Central memory CD8-positive, alpha-beta T cell (primary cell): Measurements from ENCODE around the gene NELL1.

Experiments
- ATAC-seq: fragments of 150-1000 bp; cut with Tn5 transposase; replicated peaks from 2 replicates; pipeline ENCODE4 v1.10.0; 2022; ENCODE audit warnings: mild to moderate bottlenecking, moderate FRiP score, moderate number of reproducible peaks; ENCODE audit not compliant: poor library complexity, severe bottlenecking; ENCODE audit errors: extremely low read depth
- DNase-seq, 2 donors: peaks; one replicate each; pipeline ENCODE4 v3.0.0; 2021; ENCODE audit warnings: low spot score in 2 of 2
- H3K27ac Mint-ChIP-seq: one replicate; pipeline ENCODE4 v1.8.0; 2022; ENCODE audit warnings: low read depth, mild to moderate bottlenecking, moderate library complexity, mixed read lengths
- H3K27me3 Mint-ChIP-seq: one replicate; pipeline ENCODE4 v1.8.0; 2022; ENCODE audit warnings: mixed read lengths
- H3K36me3 Mint-ChIP-seq: one replicate; pipeline ENCODE4 v1.8.0; 2022; ENCODE audit warnings: mild to moderate bottlenecking, moderate library complexity, mixed read lengths; ENCODE audit not compliant: insufficient read depth
- H3K4me1 Mint-ChIP-seq: one replicate; pipeline ENCODE4 v1.8.0; 2022; ENCODE audit warnings: mixed read lengths
- H3K4me3 Mint-ChIP-seq: one replicate; pipeline ENCODE4 v1.8.0; 2022; ENCODE audit warnings: mild to moderate bottlenecking, moderate library complexity, mixed read lengths
- H3K9me3 Mint-ChIP-seq: one replicate; pipeline ENCODE4 v1.8.0; 2022; ENCODE audit warnings: mixed read lengths

NELL1 gene

DNA sequence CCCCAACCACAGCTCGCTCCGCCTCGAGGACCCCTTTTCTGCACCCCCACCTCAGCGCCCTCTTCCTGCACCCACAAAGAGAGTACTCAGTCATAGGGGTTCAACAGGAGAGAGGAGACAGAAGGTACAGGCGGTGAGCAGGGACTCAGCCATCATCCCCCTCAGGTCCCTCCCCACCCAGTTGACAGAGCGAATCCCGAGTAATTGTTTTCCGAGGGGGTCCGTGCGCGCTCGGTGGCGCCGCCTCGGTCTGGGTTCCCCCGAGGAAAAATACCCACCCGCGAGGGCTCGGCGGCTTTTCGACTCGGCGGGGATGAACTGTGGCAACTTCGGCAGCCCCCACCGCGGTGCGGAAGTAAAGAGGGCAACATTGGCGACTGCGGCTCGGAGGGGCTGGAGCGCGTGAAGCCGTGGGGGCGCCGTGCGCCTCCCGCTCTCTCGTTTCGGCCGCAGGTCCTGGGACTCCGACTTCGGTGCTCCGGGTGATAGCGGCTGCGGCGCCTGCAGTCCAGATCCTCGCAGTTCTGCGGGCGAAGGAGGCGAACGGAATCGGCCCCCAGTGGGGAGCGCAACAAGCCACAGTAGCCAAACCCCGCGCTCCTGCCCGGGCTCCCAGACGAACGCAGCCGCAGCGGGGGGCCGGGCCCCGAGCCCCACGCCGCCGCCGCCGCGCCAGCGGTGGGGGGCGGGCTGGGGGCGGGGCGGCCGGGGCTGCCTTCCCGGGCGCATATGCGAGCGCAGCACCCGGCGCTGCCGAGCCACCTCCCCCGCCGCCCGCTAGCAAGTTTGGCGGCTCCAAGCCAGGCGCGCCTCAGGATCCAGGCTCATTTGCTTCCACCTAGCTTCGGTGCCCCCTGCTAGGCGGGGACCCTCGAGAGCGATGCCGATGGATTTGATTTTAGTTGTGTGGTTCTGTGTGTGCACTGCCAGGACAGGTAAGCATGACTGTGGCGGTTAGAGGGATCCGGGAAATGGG is at the start of gene NELL1:
Gene NELL1, plus strand, starts transcription at position 743 of the 976 bp plus-strand sequence.
- Mint-ChIP-seq H3K27me3 (peaks cover 88% of the 10 kb centered on the region), H3K27ac (no peak within 1 kb of the TSS), H3K4me3 (peak within 1 kb of the TSS; percentile 23), H3K36me3 (no peaks in the 10 kb centered on the region), H3K4me1 (peaks cover 12% of the 10 kb centered on the region), H3K9me3 (no peaks in the 10 kb centered on the region)
- no peak for DNase-seq
- no peak for ATAC-seq

DNA sequence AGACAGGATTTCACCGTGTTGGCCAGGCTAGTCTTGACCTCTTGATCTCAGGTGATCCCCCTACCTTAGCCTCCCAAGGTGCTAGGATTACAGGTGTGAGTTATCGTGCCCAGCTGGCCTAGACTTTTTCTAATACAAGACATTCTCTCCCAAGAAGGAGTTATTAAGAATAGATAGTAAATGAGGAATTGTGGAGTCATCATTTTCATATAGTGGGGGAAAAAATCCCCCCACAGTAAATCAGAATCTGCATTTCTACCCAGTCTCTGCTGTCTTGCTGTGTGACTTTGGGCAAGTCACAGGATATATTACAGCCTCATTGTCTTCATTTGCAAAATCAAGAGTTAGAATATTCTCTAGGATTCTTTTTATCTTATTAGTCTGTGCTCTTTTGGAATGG is 48.4 kb upstream of the NELL1 start:
- Mint-ChIP-seq H3K27ac (no peak overlapping the region), H3K36me3 (no peaks in the 10 kb centered on the region), H3K9me3 (no peaks in the 10 kb centered on the region), H3K27me3 (peaks cover 60% of the 10 kb centered on the region), H3K4me1 (no peaks in the 10 kb centered on the region), H3K4me3 (no peak overlapping the region)
- no peak for ATAC-seq
- no peak for DNase-seq

DNA sequence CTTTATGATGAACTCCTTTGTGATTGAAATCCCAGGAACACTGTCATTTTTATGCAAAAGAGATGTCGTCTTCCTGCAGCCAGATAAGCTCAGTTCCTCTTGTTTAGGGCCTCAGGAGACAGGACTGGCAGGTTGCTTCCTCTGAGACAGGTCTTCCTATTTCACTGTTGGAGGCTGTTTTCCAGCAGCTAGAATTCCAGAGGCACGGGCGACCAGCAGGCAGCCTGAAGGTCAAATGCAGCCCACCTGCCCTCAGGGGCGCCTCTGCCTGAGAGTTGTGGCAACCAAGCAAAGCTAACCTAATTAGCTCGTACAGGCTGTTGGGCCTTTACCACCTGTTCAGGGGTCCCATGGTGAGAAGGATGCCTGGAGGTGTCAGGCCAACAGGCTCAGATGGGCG is 47.7 kb upstream of the NELL1 start:
- Mint-ChIP-seq H3K4me1 (no peaks in the 10 kb centered on the region), H3K4me3 (no peak overlapping the region), H3K9me3 (no peaks in the 10 kb centered on the region), H3K27me3 (peaks cover 60% of the 10 kb centered on the region), H3K27ac (no peak overlapping the region), H3K36me3 (no peaks in the 10 kb centered on the region)
- ATAC-seq: no peak
- no peak for DNase-seq

DNA sequence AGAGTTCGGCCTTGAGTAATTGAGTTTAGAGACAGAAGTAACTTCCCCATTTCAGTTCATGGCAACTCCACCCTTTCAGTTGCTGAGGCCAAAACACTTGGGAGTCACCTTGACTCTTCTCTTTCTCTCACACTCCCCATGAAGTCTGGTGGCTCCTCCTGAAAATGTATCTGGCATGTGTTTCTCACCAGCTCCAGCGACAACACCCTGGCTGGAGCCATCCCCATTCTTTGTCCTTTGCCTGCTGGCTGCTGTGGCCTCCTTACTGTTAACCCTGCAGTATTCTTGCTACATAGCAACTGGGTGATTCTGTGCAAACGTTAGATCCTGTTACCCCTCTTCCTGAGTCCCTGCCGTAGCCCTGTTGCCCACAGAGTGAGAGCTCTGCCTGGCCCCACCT is 46.1 kb upstream of the NELL1 start:
- Mint-ChIP-seq H3K4me1 (no peaks in the 10 kb centered on the region), H3K27ac (no peak overlapping the region), H3K9me3 (no peaks in the 10 kb centered on the region), H3K4me3 (no peak overlapping the region), H3K36me3 (no peaks in the 10 kb centered on the region), H3K27me3 (peaks cover 61% of the 10 kb centered on the region)
- DNase-seq (no peak), ATAC-seq (no peak)

DNA sequence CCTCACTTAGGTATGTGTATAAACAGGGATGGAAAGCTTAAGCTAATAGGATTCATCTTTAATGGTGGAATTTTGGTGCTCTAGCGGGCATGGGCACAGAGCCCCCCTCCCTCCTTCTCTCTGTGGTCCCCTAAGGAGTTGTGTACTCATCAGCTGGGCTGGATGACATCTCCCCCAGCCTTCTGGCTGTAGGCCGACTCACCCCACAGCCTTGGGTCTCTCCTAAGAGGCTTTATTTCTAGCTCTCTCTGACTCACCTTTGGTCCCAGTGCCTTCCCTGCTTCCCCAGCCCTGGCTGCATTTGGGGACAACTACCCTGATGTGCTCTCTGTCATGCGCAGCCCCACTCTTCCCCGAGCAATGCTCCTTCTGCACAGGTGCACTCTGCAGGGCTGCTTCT is 43.1 kb upstream of the NELL1 start:
- Mint-ChIP-seq H3K9me3 (no peaks in the 10 kb centered on the region), H3K27me3 (peaks cover 52% of the 10 kb centered on the region), H3K4me3 (no peak overlapping the region), H3K4me1 (no peaks in the 10 kb centered on the region), H3K27ac (no peak overlapping the region), H3K36me3 (no peaks in the 10 kb centered on the region)
- ATAC-seq: no peak
- DNase-seq: no peak

DNA sequence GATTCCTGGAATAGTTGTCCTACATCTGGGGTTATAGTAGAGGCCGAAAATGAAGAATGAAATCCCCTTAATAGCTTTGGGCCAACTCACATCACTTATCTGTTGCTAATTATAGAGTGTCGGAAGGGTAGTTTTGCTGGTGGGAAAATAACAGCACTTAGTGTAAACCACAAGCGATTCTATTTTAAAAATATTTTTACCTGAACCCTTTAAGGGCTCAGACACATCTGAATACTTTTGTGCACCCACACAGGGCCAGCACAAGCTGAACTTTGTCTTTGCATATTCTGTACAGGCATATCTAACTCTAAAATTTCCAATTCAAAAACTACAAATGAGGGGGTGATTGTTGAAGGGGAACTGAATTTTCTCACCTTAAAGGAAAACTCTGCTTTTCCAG is 42.4 kb upstream of the NELL1 start:
- ATAC-seq (no peak), DNase-seq (no peak)
- H3K27me3 Mint-ChIP-seq: peaks cover 52% of the 10 kb centered on the region
- H3K36me3 Mint-ChIP-seq: no peaks in the 10 kb centered on the region
- no peak overlapping the region for H3K27ac Mint-ChIP-seq
- H3K4me3 Mint-ChIP-seq: no peak overlapping the region
- no peaks in the 10 kb centered on the region for H3K9me3 Mint-ChIP-seq
- H3K4me1 Mint-ChIP-seq: no peaks in the 10 kb centered on the region

DNA sequence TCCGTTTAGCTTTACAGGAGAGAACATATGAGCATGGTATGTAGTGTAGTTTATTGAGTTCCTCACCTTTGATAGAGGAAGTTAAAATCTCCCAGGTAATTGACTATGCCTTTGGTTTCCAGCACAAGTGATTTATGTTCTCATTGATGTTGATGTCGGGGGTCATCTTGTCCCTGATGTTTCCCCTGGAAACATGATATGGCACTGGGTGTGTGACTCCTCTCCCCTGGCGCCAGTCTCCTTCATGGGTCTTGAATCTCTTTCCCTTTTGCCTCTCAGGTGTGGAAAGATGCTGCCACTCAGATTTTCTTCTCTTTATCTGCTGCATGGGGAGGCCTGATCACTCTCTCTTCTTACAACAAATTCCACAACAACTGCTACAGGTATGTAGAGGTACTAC is 41.7 kb upstream of the NELL1 start:
- ATAC-seq: no peak
- peaks cover 49% of the 10 kb centered on the region for H3K27me3 Mint-ChIP-seq
- H3K4me3 Mint-ChIP-seq: no peak overlapping the region
- DNase-seq: no peak
- no peaks in the 10 kb centered on the region for H3K4me1 Mint-ChIP-seq
- no peaks in the 10 kb centered on the region for H3K36me3 Mint-ChIP-seq
- H3K27ac Mint-ChIP-seq: no peak overlapping the region
- H3K9me3 Mint-ChIP-seq: no peaks in the 10 kb centered on the region

DNA sequence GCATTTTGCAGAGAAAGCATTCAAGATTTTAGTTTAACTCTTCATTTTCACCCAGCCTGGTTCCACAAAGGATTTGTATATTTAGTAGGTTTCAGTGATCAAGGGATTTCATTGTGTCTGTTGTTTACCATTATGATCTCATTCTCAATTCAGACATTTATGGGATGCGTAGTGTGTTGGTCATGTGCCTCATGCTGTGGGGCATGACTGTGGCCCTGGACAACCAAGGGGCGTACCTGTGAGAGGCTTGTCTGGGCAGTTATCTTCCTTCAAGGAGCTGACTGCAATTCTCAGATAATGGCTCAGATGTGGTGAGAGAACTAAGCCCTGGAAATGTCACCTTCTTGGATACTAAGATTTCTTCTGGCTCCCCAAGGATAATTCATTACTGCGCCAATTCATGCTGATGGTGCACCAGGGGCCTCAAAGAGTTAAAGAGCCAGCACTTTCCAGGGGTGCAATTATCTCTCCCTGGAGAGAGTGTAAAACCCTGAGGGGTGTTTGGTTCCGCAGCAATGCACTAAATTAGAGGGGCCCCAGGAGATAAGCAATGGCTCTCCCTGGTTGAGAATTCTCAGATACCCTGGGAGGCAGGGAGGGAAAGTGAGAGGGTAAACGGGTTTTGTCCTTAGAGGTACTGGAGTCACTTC is 37.7 kb upstream of the NELL1 start:
- Mint-ChIP-seq H3K4me3 (no peak overlapping the region), H3K27me3 (peaks cover 12% of the 10 kb centered on the region), H3K27ac (no peak overlapping the region), H3K36me3 (no peaks in the 10 kb centered on the region), H3K9me3 (no peaks in the 10 kb centered on the region), H3K4me1 (no peaks in the 10 kb centered on the region)
- no peak for DNase-seq
- ATAC-seq: no peak

DNA sequence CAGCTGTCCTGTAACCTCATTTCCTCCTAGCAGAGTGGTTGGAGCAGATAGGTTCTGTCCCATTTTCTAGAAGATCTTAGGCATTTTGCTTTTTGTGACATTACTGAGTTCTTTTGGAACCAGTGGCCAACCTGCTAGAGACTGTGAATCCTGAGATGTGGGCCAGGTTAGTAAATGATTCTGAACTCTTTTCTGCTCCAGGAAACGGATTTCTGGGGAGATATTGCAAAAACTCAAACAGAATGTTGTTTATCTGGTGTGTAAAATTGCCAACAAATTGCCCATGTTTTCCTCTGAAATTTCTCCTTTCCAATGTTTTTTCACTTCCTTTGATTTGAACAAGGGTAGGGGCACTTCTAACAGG is 37.2 kb upstream of the NELL1 start:
- Mint-ChIP-seq H3K4me3 (no peak overlapping the region), H3K4me1 (no peaks in the 10 kb centered on the region), H3K27ac (no peak overlapping the region), H3K27me3 (peaks cover 7% of the 10 kb centered on the region), H3K9me3 (no peaks in the 10 kb centered on the region), H3K36me3 (no peaks in the 10 kb centered on the region)
- DNase-seq (no peak), ATAC-seq (no peak)

DNA sequence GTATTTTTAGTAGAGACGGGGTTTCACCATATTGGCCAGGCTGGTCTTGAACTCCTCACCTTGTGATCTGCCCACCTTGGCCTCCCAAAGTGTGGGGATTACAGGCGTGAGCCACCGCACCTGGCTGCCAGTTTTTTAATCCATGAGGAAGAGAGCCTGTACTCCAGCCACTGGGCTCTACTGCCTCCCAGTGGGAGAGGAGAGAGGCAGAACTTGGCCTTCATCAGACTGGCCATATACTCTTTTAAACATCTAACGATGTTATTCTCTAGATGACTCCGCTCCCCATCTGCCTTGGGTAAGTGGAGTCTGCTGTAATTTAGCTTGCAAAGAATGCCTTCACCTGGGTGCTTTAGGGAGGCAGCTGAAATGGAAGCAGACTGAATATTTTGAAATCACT is 35.3 kb upstream of the NELL1 start:
- Mint-ChIP-seq H3K9me3 (no peaks in the 10 kb centered on the region), H3K4me3 (no peak overlapping the region), H3K36me3 (no peaks in the 10 kb centered on the region), H3K27me3 (peaks cover 15% of the 10 kb centered on the region), H3K4me1 (no peaks in the 10 kb centered on the region), H3K27ac (no peak overlapping the region)
- ATAC-seq: no peak
- DNase-seq: no peak

DNA sequence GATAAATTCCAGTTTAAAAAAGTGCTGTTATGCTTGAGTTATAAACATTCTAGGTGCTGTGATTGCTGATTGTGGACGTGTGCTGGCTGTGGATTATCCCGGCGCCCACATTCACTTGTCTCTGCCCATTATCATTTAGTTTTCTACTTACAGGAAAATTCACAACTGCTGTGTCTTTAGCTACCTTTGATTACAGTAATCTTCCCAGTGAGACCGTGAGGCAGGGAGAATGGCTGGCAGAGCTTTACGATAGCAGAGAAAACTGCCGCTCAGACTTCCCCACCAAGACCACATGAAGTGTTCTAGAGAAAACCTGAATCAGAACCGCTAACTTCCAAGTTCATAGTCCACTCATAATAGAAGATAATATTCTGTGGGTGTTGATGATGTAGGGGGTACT is 34.6 kb upstream of the NELL1 start:
- Mint-ChIP-seq H3K9me3 (no peaks in the 10 kb centered on the region), H3K4me3 (no peak overlapping the region), H3K27me3 (peaks cover 15% of the 10 kb centered on the region), H3K27ac (no peak overlapping the region), H3K36me3 (no peaks in the 10 kb centered on the region), H3K4me1 (no peaks in the 10 kb centered on the region)
- no peak for DNase-seq
- ATAC-seq: no peak

DNA sequence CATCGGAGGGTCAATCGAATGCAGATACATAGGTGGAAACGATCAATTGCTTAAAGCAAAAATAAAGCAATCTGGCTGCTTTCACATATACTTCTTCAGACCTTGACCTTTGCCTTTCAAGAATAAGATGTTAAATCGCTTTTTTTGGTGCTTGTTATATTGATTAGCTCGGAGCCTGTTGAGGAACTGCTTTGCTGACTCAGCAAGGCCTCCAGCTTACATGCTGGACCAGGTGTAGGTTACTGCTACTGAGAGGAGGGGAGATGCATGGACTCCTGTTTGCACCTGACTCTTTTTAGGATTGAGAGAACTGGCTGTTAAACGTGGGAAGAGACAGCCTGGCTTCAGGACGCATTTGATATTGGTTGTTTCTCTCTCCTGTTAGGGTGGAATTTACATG is 31.3 kb upstream of the NELL1 start:
- no peak overlapping the region for H3K4me3 Mint-ChIP-seq
- H3K9me3 Mint-ChIP-seq: no peaks in the 10 kb centered on the region
- H3K36me3 Mint-ChIP-seq: no peaks in the 10 kb centered on the region
- H3K4me1 Mint-ChIP-seq: no peaks in the 10 kb centered on the region
- no peak for ATAC-seq
- H3K27ac Mint-ChIP-seq: no peak overlapping the region
- no peak for DNase-seq
- peaks cover 24% of the 10 kb centered on the region for H3K27me3 Mint-ChIP-seq

DNA sequence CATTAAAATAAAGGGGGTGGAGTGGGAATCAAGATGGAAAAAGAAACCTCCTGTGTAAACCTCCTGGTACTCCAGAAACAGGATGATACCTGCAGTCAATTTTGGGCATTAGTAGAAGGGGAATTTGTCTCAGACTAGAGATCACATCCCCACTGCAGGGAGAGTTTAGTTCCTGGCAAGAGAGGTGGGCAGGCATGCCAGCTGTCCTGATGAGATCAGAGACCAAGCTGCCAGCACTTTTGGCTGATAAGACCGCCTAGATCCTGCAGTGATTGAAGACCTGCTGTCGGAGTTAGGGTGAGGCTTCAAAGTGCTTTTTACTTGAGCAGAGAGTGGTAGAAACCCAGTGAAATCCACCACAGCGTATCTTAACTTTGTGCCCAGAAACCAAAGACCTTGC is 29.7 kb upstream of the NELL1 start:
- Mint-ChIP-seq H3K9me3 (no peaks in the 10 kb centered on the region), H3K36me3 (no peaks in the 10 kb centered on the region), H3K4me1 (no peaks in the 10 kb centered on the region), H3K27ac (no peak overlapping the region), H3K27me3 (peaks cover 28% of the 10 kb centered on the region), H3K4me3 (no peak overlapping the region)
- ATAC-seq: no peak
- DNase-seq: no peak
